OCI-LY7 (cell line): Measurements from ENCODE around the gene TIMP4. TPM values are rescaled to one million over a fixed set of nuclear protein-coding genes. Genes with fewer than 3 reads are reported as not detected.

Source experiments
- BruUV-seq: library from RNA; stranded (reverse); fragments of 400-500 nt; replicated peaks from 2 replicates; lab custom pipeline; 2021; lab: Mats Ljungman, UMichigan
- CTCF ChIA-PET: fragments of 300-600 bp; sonication (Branson Sonifier 250); formaldehyde crosslinking; loops from one replicate; lab custom pipeline; 2022; ENCODE audit warnings: antibody characterized with exemption; ENCODE audit not compliant: unreplicated experiment; lab: Charles Lee
- POLR2A ChIA-PET: fragments of 300-600 bp; sonication (Branson Sonifier 250); formaldehyde crosslinking; loops from one replicate; lab custom pipeline; 2022; ENCODE audit warnings: antibody characterized with exemption; lab: Charles Lee
- DNase-seq: peaks from one replicate; pipeline ENCODE4 v3.0.0-alpha.2; 2015; ENCODE audit warnings: low spot score
- H2AFZ ChIP-seq: fragments of 200-600 bp; sonication (generic), shearing (Covaris generic); 2 replicates; pipeline ENCODE4 v1.6.1; 2014; ENCODE audit warnings: mild to moderate bottlenecking, antibody characterized with exemption, low read length, moderate library complexity
- H3K27ac ChIP-seq: fragments of 200-600 bp; sonication (generic); 2 replicates; pipeline ENCODE4 v1.5.1; 2014; ENCODE audit warnings: mixed run types, low read depth, mild to moderate bottlenecking, moderate library complexity, low read length, inconsistent platforms; ENCODE audit not compliant: poor library complexity, severe bottlenecking
- H3K36me3 ChIP-seq: fragments of 200-600 bp; sonication (generic); 2 replicates; pipeline ENCODE4 v1.6.1; 2014; ENCODE audit warnings: mild to moderate bottlenecking, antibody characterized with exemption, low read length, moderate library complexity, mixed read lengths; ENCODE audit not compliant: insufficient read depth
- H3K4me1 ChIP-seq: fragments of 200-600 bp; sonication (generic); 2 replicates; pipeline ENCODE4 v1.5.1; 2014; ENCODE audit warnings: mild to moderate bottlenecking, low read length; ENCODE audit not compliant: insufficient read depth, poor library complexity, severe bottlenecking
- H3K4me2 ChIP-seq: fragments of 200-600 bp; sonication (generic); 2 replicates; pipeline ENCODE4 v1.6.1; 2014; ENCODE audit warnings: mild to moderate bottlenecking, low read length
- H3K4me3 ChIP-seq: fragments of 200-600 bp; sonication (generic); 2 replicates; pipeline ENCODE4 v1.5.1; 2014; ENCODE audit warnings: mild to moderate bottlenecking, low read depth, low read length; ENCODE audit not compliant: poor library complexity, severe bottlenecking
- H3K79me2 ChIP-seq: fragments of 200-600 bp; sonication (generic); 2 replicates; pipeline ENCODE4 v1.6.1; 2016; ENCODE audit warnings: low read depth, mild to moderate bottlenecking, low read length, moderate library complexity, mixed read lengths; ENCODE audit not compliant: insufficient read depth
- H3K9me2 ChIP-seq: fragments of 200-600 bp; sonication (generic); 2 replicates; pipeline ENCODE4 v1.6.1; 2016; ENCODE audit warnings: mild to moderate bottlenecking, low read length, mixed read lengths; ENCODE audit not compliant: insufficient read depth
- H3K9me3 ChIP-seq: fragments of 200-600 bp; sonication (generic); 2 replicates; pipeline ENCODE4 v1.6.1; 2014; ENCODE audit warnings: mild to moderate bottlenecking, mixed run types, low read length, mixed read lengths
- H4K20me1 ChIP-seq: fragments of 200-600 bp; sonication (generic); 2 replicates; pipeline ENCODE4 v1.6.1; 2014; ENCODE audit warnings: mild to moderate bottlenecking, antibody characterized with exemption, low read length, moderate library complexity, mixed read lengths; ENCODE audit not compliant: insufficient read depth
- CTCF ChIP-seq: fragments of 200-600 bp; sonication (generic); conservative IDR thresholded peaks from 2 replicates; pipeline ENCODE4 v1.5.1; 2014; ENCODE audit warnings: mild to moderate bottlenecking, antibody characterized with exemption, low read length, moderate library complexity, mixed read lengths
- EZH2phosphoT487 ChIP-seq: fragments of 200-600 bp; sonication (generic); IDR thresholded peaks from 2 replicates; pipeline ENCODE4 v1.6.1; 2018; ENCODE audit warnings: low read depth, borderline replicate concordance, mild to moderate bottlenecking, mixed run types, antibody characterized with exemption, low read length, moderate library complexity, mixed read lengths
- intact Hi-C: fragments of 100-400 bp; cut with micrococcal nuclease; formaldehyde crosslinking; loops from one replicate; pipeline ENCODE4 v1.10.0; 2022; ENCODE audit not compliant: unreplicated experiment
- total RNA-seq, 2 experiments: library from RNA; depleted of rRNA in 1 of 2; stranded (reverse); fragments of >200 nt in 1 of 2; shearing (Covaris generic) in 1 of 2; gene quantifications; 2 replicates each; pipeline ENCODE4 v1.2.3, GENCODE V29; 2014 to 2022

The TIMP4 gene
- total RNA-seq, 2 experiments from 2014 or later: not detected

- H3K79me2 ChIP-seq: no peaks in the 10 kb centered on the region
- H3K4me3 ChIP-seq: no peak overlapping the region
- intact Hi-C loops: loop anchor here (5.0 kb wide), 1 partner anchor 285 kb away; no protein-coding TSS in a partner anchor
- H3K9me2 ChIP-seq: no peaks in the 10 kb centered on the region
- H4K20me1 ChIP-seq: no peaks in the 10 kb centered on the region
- H2AFZ ChIP-seq: no peak overlapping the region
- H3K4me2 ChIP-seq: no peak overlapping the region
- no peaks in the 10 kb centered on the region for H3K36me3 ChIP-seq
- DNase-seq: no peak
- ChIA-PET CTCF (no interaction called here), POLR2A (no interaction called here)
- H3K9me3 ChIP-seq: no peaks in the 10 kb centered on the region
- no TSS peak for BruUV-seq
- peaks cover 7% of the 10 kb centered on the region for H3K4me1 ChIP-seq
- no peak for TF ChIP-seq EZH2phosphoT487
- no peak overlapping the region for H3K27ac ChIP-seq
Observed at GRCh38 chr3:12192173-12192572, 33.5 kb upstream of the TIMP4 start.

- TF ChIP-seq EZH2phosphoT487 (no peak), CTCF (no peak)
- H4K20me1 ChIP-seq: no peaks in the 10 kb centered on the region
- no TSS peak for BruUV-seq
- no peak overlapping the region for H2AFZ ChIP-seq
- no peaks in the 10 kb centered on the region for H3K9me2 ChIP-seq
- ChIA-PET CTCF (no interaction called here), POLR2A (no interaction called here)
- no peak for DNase-seq
- H3K79me2 ChIP-seq: no peaks in the 10 kb centered on the region
- intact Hi-C loops: loop anchor here (5.0 kb wide), 1 partner anchor 286 kb away; no protein-coding TSS in a partner anchor
- peaks cover 7% of the 10 kb centered on the region for H3K4me1 ChIP-seq
- H3K4me3 ChIP-seq: no peak overlapping the region
- no peaks in the 10 kb centered on the region for H3K9me3 ChIP-seq
- H3K36me3 ChIP-seq: no peaks in the 10 kb centered on the region
- H3K27ac ChIP-seq: no peak overlapping the region
- H3K4me2 ChIP-seq: no peak overlapping the region
Observed at GRCh38 chr3:12191559-12191958, 32.8 kb upstream of the TIMP4 start.

GRCh38 chr3:12190832-12191231 lies 32.1 kb upstream of the TIMP4 start:
- Histone ChIP-seq H3K36me3 (no peaks in the 10 kb centered on the region), H3K4me3 (no peak overlapping the region), H3K27ac (no peak overlapping the region), H3K9me2 (no peaks in the 10 kb centered on the region), H3K79me2 (no peaks in the 10 kb centered on the region), H3K4me2 (no peak overlapping the region), H2AFZ (no peak overlapping the region), H3K9me3 (no peaks in the 10 kb centered on the region), H3K4me1 (peaks cover 7% of the 10 kb centered on the region), H4K20me1 (no peaks in the 10 kb centered on the region)
- intact Hi-C loops: loop anchor here (5.0 kb wide), 1 partner anchor 286 kb away; no protein-coding TSS in a partner anchor
- POLR2A ChIA-PET: no interaction called here
- TF ChIP-seq EZH2phosphoT487 (no peak), CTCF (no peak)
- CTCF ChIA-PET: no interaction called here
- no peak for DNase-seq
- no TSS peak for BruUV-seq
